Measurements from ENCODE around the gene SLC34A2.

Gene SLC34A2

GRCh38 chr4:25697516-25697915 lies 41.9 kb downstream of the SLC34A2 start:
- 100% methylated on average over 1 of the region's 5 CpGs for WGBS (ENCODE audit: insufficient coverage)
- POLR2A ChIA-PET, result no interaction called here
- CTCF ChIA-PET, result interaction anchor here (1.5 kb wide), 1 partner anchor 11 kb away, joined by 3 read pairs; no protein-coding TSS in a partner anchor

GRCh38 chr4:25700661-25701060 lies 45.0 kb downstream of the SLC34A2 start:
- Histone ChIP-seq H3K27ac (ENCODE audit: insufficient read depth in 1 of 2, low read depth in 1 of 2, low read length in 2 of 2, poor library complexity in 1 of 2, severe bottlenecking in 2 of 2) (no peak overlapping the region), H3K36me3 (ENCODE audit: control insufficient read depth in 4 of 4, insufficient read depth in 4 of 4, low read length in 3 of 4) (no peaks in the 10 kb centered on the region), H3K4me3 (ENCODE audit: control insufficient read depth in 1 of 7, extremely low read depth in 1 of 7, insufficient read depth in 4 of 7, low read depth in 2 of 7, low read length in 6 of 7) (no peak overlapping the region), H3K27me3 (replicated peaks in 2 of 5; ENCODE audit: control insufficient read depth in 4 of 5, insufficient read depth in 5 of 5, low read length in 4 of 5) (peaks cover 0 to 2% (median 0%) of the 10 kb centered on the region in 5 experiments), H3K9me3 (ENCODE audit: control extremely low read depth in 1 of 5, control insufficient read depth in 4 of 5, insufficient read depth in 2 of 5, low read depth in 1 of 5, low read length in 4 of 5) (no peaks in the 10 kb centered on the region), H3K4me1 (ENCODE audit: control extremely low read depth in 1 of 4, control insufficient read depth in 4 of 4, insufficient read depth in 4 of 4, low read length in 3 of 4) (no peaks in the 10 kb centered on the region)
- no peak for DNase-seq
- POLR2A ChIA-PET, result no interaction called here
- CTCF ChIA-PET, result no interaction called here
- WGBS (ENCODE audit: insufficient coverage), result 100% methylated on average over 4 of the region's 4 CpGs

More at GRCh38 chr4:25697516-25697915, 41.9 kb downstream of the SLC34A2 start:
- no peaks in the 10 kb centered on the region for H3K9me3 ChIP-seq (ENCODE audit: control extremely low read depth in 1 of 5, control insufficient read depth in 4 of 5, insufficient read depth in 2 of 5, low read depth in 1 of 5, low read length in 4 of 5)
- no peak overlapping the region for H3K4me3 ChIP-seq (ENCODE audit: control insufficient read depth in 1 of 7, extremely low read depth in 1 of 7, insufficient read depth in 4 of 7, low read depth in 2 of 7, low read length in 6 of 7)
- DNase-seq, result no peak
- no peaks in the 10 kb centered on the region for H3K36me3 ChIP-seq (ENCODE audit: control insufficient read depth in 4 of 4, insufficient read depth in 4 of 4, low read length in 3 of 4)
- no peaks in the 10 kb centered on the region for H3K4me1 ChIP-seq (ENCODE audit: control extremely low read depth in 1 of 4, control insufficient read depth in 4 of 4, insufficient read depth in 4 of 4, low read length in 3 of 4)
- H3K27ac ChIP-seq (ENCODE audit: insufficient read depth in 1 of 2, low read depth in 1 of 2, low read length in 2 of 2, poor library complexity in 1 of 2, severe bottlenecking in 2 of 2), result no peak overlapping the region
- H3K27me3 ChIP-seq (replicated peaks in 2 of 5; ENCODE audit: control insufficient read depth in 4 of 5, insufficient read depth in 5 of 5, low read length in 4 of 5), result no peaks in the 10 kb centered on the region

GRCh38 chr4:25702848-25703247 lies 47.2 kb downstream of the SLC34A2 start:
- H3K4me1 ChIP-seq (ENCODE audit: control extremely low read depth in 1 of 4, control insufficient read depth in 4 of 4, insufficient read depth in 4 of 4, low read length in 3 of 4), result no peaks in the 10 kb centered on the region
- WGBS (ENCODE audit: insufficient coverage), result 68% methylated on average over 4 of the region's 5 CpGs
- CTCF ChIA-PET, result no interaction called here

GRCh38 chr4:25703731-25704388 lies 48.2 kb downstream of the SLC34A2 start:
- CTCF ChIA-PET, result no interaction called here
- 100% methylated on average over 2 of the region's 3 CpGs for WGBS (ENCODE audit: insufficient coverage)
- no peak for DNase-seq
- no peaks in the 10 kb centered on the region for H3K9me3 ChIP-seq (ENCODE audit: control extremely low read depth in 1 of 5, control insufficient read depth in 4 of 5, insufficient read depth in 2 of 5, low read depth in 1 of 5, low read length in 4 of 5)
- H3K4me3 ChIP-seq (ENCODE audit: control insufficient read depth in 1 of 7, extremely low read depth in 1 of 7, insufficient read depth in 4 of 7, low read depth in 2 of 7, low read length in 6 of 7), result no peak overlapping the region
- H3K27me3 ChIP-seq (replicated peaks in 2 of 5; ENCODE audit: control insufficient read depth in 4 of 5, insufficient read depth in 5 of 5, low read length in 4 of 5), result peaks cover 0 to 2% (median 0%) of the 10 kb centered on the region in 5 experiments
- no peaks in the 10 kb centered on the region for H3K4me1 ChIP-seq (ENCODE audit: control extremely low read depth in 1 of 4, control insufficient read depth in 4 of 4, insufficient read depth in 4 of 4, low read length in 3 of 4)
- POLR2A ChIA-PET, result no interaction called here
- H3K27ac ChIP-seq (ENCODE audit: insufficient read depth in 1 of 2, low read depth in 1 of 2, low read length in 2 of 2, poor library complexity in 1 of 2, severe bottlenecking in 2 of 2), result no peak overlapping the region
- no peaks in the 10 kb centered on the region for H3K36me3 ChIP-seq (ENCODE audit: control insufficient read depth in 4 of 4, insufficient read depth in 4 of 4, low read length in 3 of 4)

More at GRCh38 chr4:25702848-25703247, 47.2 kb downstream of the SLC34A2 start:
- Histone ChIP-seq H3K4me3 (ENCODE audit: control insufficient read depth in 1 of 7, extremely low read depth in 1 of 7, insufficient read depth in 4 of 7, low read depth in 2 of 7, low read length in 6 of 7) (no peak overlapping the region), H3K36me3 (ENCODE audit: control insufficient read depth in 4 of 4, insufficient read depth in 4 of 4, low read length in 3 of 4) (no peaks in the 10 kb centered on the region), H3K27ac (ENCODE audit: insufficient read depth in 1 of 2, low read depth in 1 of 2, low read length in 2 of 2, poor library complexity in 1 of 2, severe bottlenecking in 2 of 2) (no peak overlapping the region), H3K27me3 (replicated peaks in 2 of 5; ENCODE audit: control insufficient read depth in 4 of 5, insufficient read depth in 5 of 5, low read length in 4 of 5) (peaks cover 0 to 2% (median 0%) of the 10 kb centered on the region in 5 experiments), H3K9me3 (ENCODE audit: control extremely low read depth in 1 of 5, control insufficient read depth in 4 of 5, insufficient read depth in 2 of 5, low read depth in 1 of 5, low read length in 4 of 5) (no peaks in the 10 kb centered on the region)
- POLR2A ChIA-PET, result no interaction called here
- peak in 1 of 3 donors; percentile 5 for DNase-seq

GRCh38 chr4:25704516-25704915 lies 48.9 kb downstream of the SLC34A2 start:
- POLR2A ChIA-PET, result no interaction called here
- no peak for DNase-seq
- no peak overlapping the region for H3K4me3 ChIP-seq (ENCODE audit: control insufficient read depth in 1 of 7, extremely low read depth in 1 of 7, insufficient read depth in 4 of 7, low read depth in 2 of 7, low read length in 6 of 7)
- no peaks in the 10 kb centered on the region for H3K4me1 ChIP-seq (ENCODE audit: control extremely low read depth in 1 of 4, control insufficient read depth in 4 of 4, insufficient read depth in 4 of 4, low read length in 3 of 4)
- CTCF ChIA-PET, result no interaction called here
- WGBS (ENCODE audit: insufficient coverage), result 88% methylated on average over 2 of the region's 2 CpGs
- H3K27me3 ChIP-seq (replicated peaks in 2 of 5; ENCODE audit: control insufficient read depth in 4 of 5, insufficient read depth in 5 of 5, low read length in 4 of 5), result peaks cover 0 to 2% (median 0%) of the 10 kb centered on the region in 5 experiments
- H3K36me3 ChIP-seq (ENCODE audit: control insufficient read depth in 4 of 4, insufficient read depth in 4 of 4, low read length in 3 of 4), result no peaks in the 10 kb centered on the region
- no peak overlapping the region for H3K27ac ChIP-seq (ENCODE audit: insufficient read depth in 1 of 2, low read depth in 1 of 2, low read length in 2 of 2, poor library complexity in 1 of 2, severe bottlenecking in 2 of 2)
- no peaks in the 10 kb centered on the region for H3K9me3 ChIP-seq (ENCODE audit: control extremely low read depth in 1 of 5, control insufficient read depth in 4 of 5, insufficient read depth in 2 of 5, low read depth in 1 of 5, low read length in 4 of 5)

- no peaks in the 10 kb centered on the region for H3K27me3 ChIP-seq (replicated peaks in 2 of 5; ENCODE audit: control insufficient read depth in 4 of 5, insufficient read depth in 5 of 5, low read length in 4 of 5)
- WGBS (ENCODE audit: insufficient coverage), result 69% methylated on average over 3 of the region's 3 CpGs
- no peak overlapping the region for H3K27ac ChIP-seq (ENCODE audit: insufficient read depth in 1 of 2, low read depth in 1 of 2, low read length in 2 of 2, poor library complexity in 1 of 2, severe bottlenecking in 2 of 2)
- ChIA-PET POLR2A (no interaction called here), CTCF (no interaction called here)
- H3K9me3 ChIP-seq (ENCODE audit: control extremely low read depth in 1 of 5, control insufficient read depth in 4 of 5, insufficient read depth in 2 of 5, low read depth in 1 of 5, low read length in 4 of 5), result no peaks in the 10 kb centered on the region
- no peaks in the 10 kb centered on the region for H3K36me3 ChIP-seq (ENCODE audit: control insufficient read depth in 4 of 4, insufficient read depth in 4 of 4, low read length in 3 of 4)
- DNase-seq, result no peak
- no peak overlapping the region for H3K4me3 ChIP-seq (ENCODE audit: control insufficient read depth in 1 of 7, extremely low read depth in 1 of 7, insufficient read depth in 4 of 7, low read depth in 2 of 7, low read length in 6 of 7)
- no peaks in the 10 kb centered on the region for H3K4me1 ChIP-seq (ENCODE audit: control extremely low read depth in 1 of 4, control insufficient read depth in 4 of 4, insufficient read depth in 4 of 4, low read length in 3 of 4)
These were observed 55.0 kb downstream of the SLC34A2 start for GRCh38 chr4:25710637-25711036.

- no CpG with 5 or more reads among the region's 2 CpGs for WGBS (ENCODE audit: insufficient coverage)
- Histone ChIP-seq H3K4me3 (ENCODE audit: control insufficient read depth in 1 of 7, extremely low read depth in 1 of 7, insufficient read depth in 4 of 7, low read depth in 2 of 7, low read length in 6 of 7) (no peak overlapping the region), H3K36me3 (ENCODE audit: control insufficient read depth in 4 of 4, insufficient read depth in 4 of 4, low read length in 3 of 4) (no peaks in the 10 kb centered on the region), H3K4me1 (ENCODE audit: control extremely low read depth in 1 of 4, control insufficient read depth in 4 of 4, insufficient read depth in 4 of 4, low read length in 3 of 4) (no peaks in the 10 kb centered on the region), H3K27me3 (replicated peaks in 2 of 5; ENCODE audit: control insufficient read depth in 4 of 5, insufficient read depth in 5 of 5, low read length in 4 of 5) (no peaks in the 10 kb centered on the region), H3K9me3 (ENCODE audit: control extremely low read depth in 1 of 5, control insufficient read depth in 4 of 5, insufficient read depth in 2 of 5, low read depth in 1 of 5, low read length in 4 of 5) (no peaks in the 10 kb centered on the region), H3K27ac (ENCODE audit: insufficient read depth in 1 of 2, low read depth in 1 of 2, low read length in 2 of 2, poor library complexity in 1 of 2, severe bottlenecking in 2 of 2) (no peak overlapping the region)
- ChIA-PET CTCF (no interaction called here), POLR2A (no interaction called here)
- DNase-seq, result no peak
These were observed 57.0 kb downstream of the SLC34A2 start for GRCh38 chr4:25712611-25713010.
